Endodermal cell (in vitro differentiated cells): ENCODE results near the gene CEP76. TPM values are rescaled to one million over a fixed set of nuclear protein-coding genes. Genes with fewer than 3 reads are reported as not detected.

Experiments
- DNase-seq: peaks from one replicate; pipeline ENCODE4 v3.0.0-alpha.2; 2017
- H3K27ac ChIP-seq: 2 replicates; pipeline ENCODE4 v1.5.1; 2013; ENCODE audit warnings: mild to moderate bottlenecking, low read depth, low read length, moderate library complexity
- H3K27me3 ChIP-seq: 2 replicates; pipeline ENCODE4 v1.6.1; 2013; ENCODE audit warnings: mild to moderate bottlenecking, low read length, moderate library complexity; ENCODE audit not compliant: insufficient read depth, control insufficient read depth, poor library complexity, severe bottlenecking
- H3K36me3 ChIP-seq: 2 replicates; pipeline ENCODE4 v1.7.0; 2013; ENCODE audit warnings: mild to moderate bottlenecking, low read length, moderate library complexity; ENCODE audit not compliant: control insufficient read depth, insufficient read depth
- H3K4me1 ChIP-seq: one replicate; pipeline ENCODE4 v1.7.0; 2013; ENCODE audit warnings: low read length; ENCODE audit not compliant: control insufficient read depth, insufficient read depth
- H3K4me3 ChIP-seq: 2 replicates; pipeline ENCODE4 v1.5.1; 2013; ENCODE audit warnings: mild to moderate bottlenecking, low read length, moderate library complexity
- H3K9ac ChIP-seq: 2 replicates; pipeline ENCODE4 v1.6.1; 2013; ENCODE audit warnings: mild to moderate bottlenecking, low read length, moderate library complexity; ENCODE audit not compliant: poor library complexity, severe bottlenecking; ENCODE audit errors: extremely low read depth
- H3K9me3 ChIP-seq: 2 replicates; pipeline ENCODE4 v1.6.1; 2013; ENCODE audit warnings: mild to moderate bottlenecking, low read length, moderate library complexity; ENCODE audit not compliant: control insufficient read depth
- H3K27ac Mint-ChIP-seq: 2 replicates; pipeline ENCODE4 v1.8.0; 2020; ENCODE audit warnings: mixed read lengths
- H3K27me3 Mint-ChIP-seq: 2 replicates; pipeline ENCODE4 v1.8.0; 2021; ENCODE audit warnings: mild to moderate bottlenecking, mixed read lengths; ENCODE audit not compliant: insufficient read depth
- H3K36me3 Mint-ChIP-seq: 2 replicates; pipeline ENCODE4 v1.8.0; 2020; ENCODE audit warnings: low read depth, mixed read lengths
- H3K4me1 Mint-ChIP-seq: 2 replicates; pipeline ENCODE4 v1.8.0; 2020; ENCODE audit warnings: mixed read lengths
- H3K4me3 Mint-ChIP-seq: 2 replicates; pipeline ENCODE4 v1.8.0; 2020; ENCODE audit warnings: mild to moderate bottlenecking, moderate library complexity, mixed read lengths
- H3K9me3 Mint-ChIP-seq: 2 replicates; pipeline ENCODE4 v1.8.0; 2020; ENCODE audit warnings: mild to moderate bottlenecking, mixed read lengths
- WGBS, 2 experiments: methylation state at CpG; one replicate each; pipeline versions ENCODE4 v1.1.5 to v1.1.7; 2013; ENCODE audit warnings: missing lambda C conversion rate in 2 of 2, mixed read lengths in 1 of 2; ENCODE audit not compliant: insufficient coverage in 1 of 2, insufficient read length in 1 of 2; 5-methylcytosine and 5-hydroxymethylcytosine counted together
- total RNA-seq, 2 donors: library from RNA; stranded (reverse); fragmentation: NEBNext Ultra II Directional in 1 of 2; extraction: Animal tissue kit (Norgen Biotek cat#: 25700) in 1 of 2; gene quantifications; 2 replicates in 1 of 2; 3 replicates in 1 of 2; pipeline ENCODE4 v1.2.1, GENCODE V29; 2021
- TF ChIP-seq, protein P1 (sequence below): fragments of 200-600 bp; sonication (generic); conservative IDR thresholded peaks from 2 replicates; pipeline ENCODE4 v1.5.0; 2021; ENCODE audit warnings: antibody characterized with exemption, mild to moderate bottlenecking

CEP76 gene
- total RNA-seq, 2 donors from 2014 or later: 17.8 to 19.2 TPM

DNA sequence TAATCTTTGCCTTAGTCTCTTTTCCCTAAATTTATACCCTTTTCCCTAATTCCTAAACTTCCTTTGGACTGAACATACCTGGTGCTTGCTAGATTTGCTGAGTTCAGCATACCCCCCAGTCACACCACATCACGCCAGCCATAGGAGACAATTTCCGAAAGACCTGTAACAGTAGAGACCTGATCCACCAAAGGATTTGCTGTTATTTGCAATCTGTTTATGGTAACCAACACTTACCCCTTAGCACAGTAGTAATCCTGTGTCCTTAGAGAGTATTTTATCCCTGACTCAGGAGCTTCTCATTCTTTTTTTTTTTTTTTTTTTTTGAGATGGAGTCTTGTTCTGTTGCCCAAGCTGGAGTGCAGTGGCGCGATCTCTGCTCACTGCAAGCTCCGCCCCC lies 8.9 kb upstream of the CEP76 start:
- no peaks in the 10 kb centered on the region for H3K27me3 ChIP-seq
- no peaks in the 10 kb centered on the region for H3K9me3 ChIP-seq
- Mint-ChIP-seq H3K4me1 (no peaks in the 10 kb centered on the region), H3K4me3 (no peak overlapping the region), H3K9me3 (no peaks in the 10 kb centered on the region), H3K36me3 (peaks cover 71% of the 10 kb centered on the region), H3K27me3 (no peaks in the 10 kb centered on the region), H3K27ac (no peak overlapping the region)
- H3K4me1 ChIP-seq: no peaks in the 10 kb centered on the region
- DNase-seq: no peak
- WGBS, 2 experiments: 90 to 98% methylated on average over 2 to 5 of the region's 5 CpGs
- H3K27ac ChIP-seq: no peak overlapping the region
- TF ChIP-seq, protein P1, sequence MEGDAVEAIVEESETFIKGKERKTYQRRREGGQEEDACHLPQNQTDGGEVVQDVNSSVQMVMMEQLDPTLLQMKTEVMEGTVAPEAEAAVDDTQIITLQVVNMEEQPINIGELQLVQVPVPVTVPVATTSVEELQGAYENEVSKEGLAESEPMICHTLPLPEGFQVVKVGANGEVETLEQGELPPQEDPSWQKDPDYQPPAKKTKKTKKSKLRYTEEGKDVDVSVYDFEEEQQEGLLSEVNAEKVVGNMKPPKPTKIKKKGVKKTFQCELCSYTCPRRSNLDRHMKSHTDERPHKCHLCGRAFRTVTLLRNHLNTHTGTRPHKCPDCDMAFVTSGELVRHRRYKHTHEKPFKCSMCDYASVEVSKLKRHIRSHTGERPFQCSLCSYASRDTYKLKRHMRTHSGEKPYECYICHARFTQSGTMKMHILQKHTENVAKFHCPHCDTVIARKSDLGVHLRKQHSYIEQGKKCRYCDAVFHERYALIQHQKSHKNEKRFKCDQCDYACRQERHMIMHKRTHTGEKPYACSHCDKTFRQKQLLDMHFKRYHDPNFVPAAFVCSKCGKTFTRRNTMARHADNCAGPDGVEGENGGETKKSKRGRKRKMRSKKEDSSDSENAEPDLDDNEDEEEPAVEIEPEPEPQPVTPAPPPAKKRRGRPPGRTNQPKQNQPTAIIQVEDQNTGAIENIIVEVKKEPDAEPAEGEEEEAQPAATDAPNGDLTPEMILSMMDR: no peak
- no peak overlapping the region for H3K4me3 ChIP-seq
- H3K9ac ChIP-seq: no peak overlapping the region
- H3K36me3 ChIP-seq: peaks cover 75% of the 10 kb centered on the region

DNA sequence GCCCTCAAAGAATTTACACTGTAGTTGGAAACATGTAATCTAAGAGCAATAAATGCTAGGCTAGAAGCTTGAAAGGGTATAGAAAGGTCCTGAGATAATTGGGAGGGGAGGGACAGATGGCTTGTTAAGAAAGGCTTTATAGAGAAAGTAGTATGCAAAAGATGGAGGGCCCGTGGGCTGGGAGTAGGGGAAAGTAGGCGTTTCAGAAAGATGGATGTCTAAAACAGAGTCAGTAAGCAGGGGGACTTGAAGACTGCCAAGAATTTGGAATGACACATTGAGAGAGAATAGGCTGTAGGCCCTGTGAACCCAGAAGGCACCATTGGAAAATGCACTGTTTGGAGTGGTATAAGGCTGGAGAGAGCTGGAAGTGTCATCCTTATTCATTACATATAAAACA lies 1.1 kb upstream of the CEP76 start:
- peaks cover 40% of the 10 kb centered on the region for H3K36me3 Mint-ChIP-seq
- DNase-seq: no peak
- H3K27me3 Mint-ChIP-seq: no peaks in the 10 kb centered on the region
- 11 to 12% methylated on average over 2 of the region's 2 CpGs for WGBS, 2 experiments
- Histone ChIP-seq H3K9me3 (no peaks in the 10 kb centered on the region), H3K9ac (peak overlapping the region; percentile 97), H3K4me1 (no peaks in the 10 kb centered on the region), H3K4me3 (peak overlapping the region; percentile 96), H3K36me3 (peaks cover 41% of the 10 kb centered on the region), H3K27me3 (no peaks in the 10 kb centered on the region), H3K27ac (no peak overlapping the region)
- peaks cover 17% of the 10 kb centered on the region for H3K4me1 Mint-ChIP-seq
- no peaks in the 10 kb centered on the region for H3K9me3 Mint-ChIP-seq
- TF ChIP-seq, protein P1: no peak
- peak overlapping the region; percentile 100 for H3K27ac Mint-ChIP-seq
- H3K4me3 Mint-ChIP-seq: peak overlapping the region; percentile 97

DNA sequence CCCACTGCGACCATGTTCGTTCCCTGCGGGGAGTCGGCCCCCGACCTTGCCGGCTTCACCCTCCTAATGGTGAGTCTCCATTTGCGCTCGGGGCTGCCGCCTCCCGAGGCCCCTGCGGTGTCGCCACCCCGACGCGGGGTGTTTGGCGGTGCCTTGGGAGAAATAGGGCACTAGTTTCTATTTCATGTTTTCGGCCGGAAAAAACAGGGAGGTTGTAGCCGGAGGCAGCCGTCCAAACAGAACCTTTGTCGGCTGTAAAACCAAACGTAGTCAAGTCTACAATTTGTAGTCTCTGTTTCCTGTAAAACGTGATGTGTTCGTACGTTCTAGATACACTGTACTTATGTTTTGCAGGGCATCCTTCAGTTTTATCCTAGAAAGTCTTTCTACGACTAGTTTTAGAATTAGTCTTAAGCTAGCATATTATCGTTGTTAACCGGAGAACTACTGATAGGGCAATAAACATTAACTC lies 609 bp upstream of the CEP76 start:
- Histone ChIP-seq H3K27me3 (no peaks in the 10 kb centered on the region), H3K9ac (peak overlapping the region; percentile 97), H3K4me1 (no peaks in the 10 kb centered on the region), H3K27ac (peak overlapping the region; percentile 100), H3K36me3 (peaks cover 43% of the 10 kb centered on the region), H3K9me3 (no peaks in the 10 kb centered on the region), H3K4me3 (peak overlapping the region; percentile 96)
- TF ChIP-seq, protein P1: no peak
- H3K27ac Mint-ChIP-seq: peak overlapping the region; percentile 100
- H3K4me1 Mint-ChIP-seq: peaks cover 17% of the 10 kb centered on the region
- peak overlapping the region; percentile 97 for H3K4me3 Mint-ChIP-seq
- no peaks in the 10 kb centered on the region for H3K27me3 Mint-ChIP-seq
- H3K36me3 Mint-ChIP-seq: peaks cover 42% of the 10 kb centered on the region
- no peak for DNase-seq
- no peaks in the 10 kb centered on the region for H3K9me3 Mint-ChIP-seq
- 0% methylated on average over 27 to 28 of the region's 28 CpGs for WGBS, 2 experiments
